Bronchial epithelial cell (primary cell): ENCODE measurements around the gene RPL13. TPM values are rescaled to one million over a fixed set of nuclear protein-coding genes. Genes with fewer than 3 reads are reported as not detected.

ENCODE experiments used
- DNase-seq: peaks from one replicate; pipeline ENCODE4 v3.0.0-alpha.2; 2010; ENCODE audit warnings: low read depth
- FAIRE-seq: peaks from 2 replicates; lab custom pipeline; 2011; peaks lifted over from hg19 to GRCh38; lab: Jason Lieb, UNC
- H3K27me3 ChIP-seq: 2 replicates; pipeline ENCODE4 v1.5.1; 2011; ENCODE audit warnings: low read length; ENCODE audit not compliant: control insufficient read depth, insufficient read depth
- H3K36me3 ChIP-seq: 2 replicates; pipeline ENCODE4 v1.5.1; 2011; ENCODE audit warnings: low read length; ENCODE audit not compliant: control insufficient read depth, insufficient read depth
- H3K4me3 ChIP-seq: 2 replicates; pipeline ENCODE4 v1.5.1; 2011; ENCODE audit warnings: mild to moderate bottlenecking, low read depth, low read length, control low read depth
- CTCF ChIP-seq: IDR thresholded peaks from 2 replicates; pipeline ENCODE4 v1.5.1; 2011; ENCODE audit warnings: mild to moderate bottlenecking, moderate library complexity, low read length, control low read depth, inconsistent platforms; ENCODE audit not compliant: insufficient read depth, severe bottlenecking
- total RNA-seq: library from RNA; depleted of rRNA; stranded (reverse); fragments of >200 nt; gene quantifications from 2 replicates; pipeline ENCODE4 v1.2.1, GENCODE V29; 2014

Gene RPL13
- total RNA-seq, 1 donor from 2014 or later = 4,913 TPM

- DNase-seq (peak; percentile 48), FAIRE-seq (no peak)
- Histone ChIP-seq H3K36me3 (no peaks in the 10 kb centered on the region), H3K27me3 (peaks cover under 1% of the 10 kb centered on the region), H3K4me3 (no peak overlapping the region)
- no peak for TF ChIP-seq CTCF
Measured at GRCh38 chr16:89581861-89582563, 21.5 kb downstream of the RPL13 start.

GRCh38 chr16:89582614-89583196 is 22.2 kb downstream of the RPL13 start:
- TF ChIP-seq CTCF = no peak
- FAIRE-seq (no peak), DNase-seq (no peak)
- Histone ChIP-seq H3K4me3 (no peak overlapping the region), H3K27me3 (no peaks in the 10 kb centered on the region), H3K36me3 (no peaks in the 10 kb centered on the region)

GRCh38 chr16:89583197-89583894 is 22.9 kb downstream of the RPL13 start:
- no peak for TF ChIP-seq CTCF
- no peak for FAIRE-seq

GRCh38 chr16:89583895-89584644 is 23.6 kb downstream of the RPL13 start:
- DNase-seq = no peak
- Histone ChIP-seq H3K27me3 (no peaks in the 10 kb centered on the region), H3K36me3 (no peaks in the 10 kb centered on the region), H3K4me3 (no peak overlapping the region)
- no peak for TF ChIP-seq CTCF
- FAIRE-seq = no peak

More at GRCh38 chr16:89583197-89583894, 22.9 kb downstream of the RPL13 start:
- Histone ChIP-seq H3K4me3 (no peak overlapping the region), H3K36me3 (no peaks in the 10 kb centered on the region), H3K27me3 (no peaks in the 10 kb centered on the region)
- no peak for DNase-seq

DNA sequence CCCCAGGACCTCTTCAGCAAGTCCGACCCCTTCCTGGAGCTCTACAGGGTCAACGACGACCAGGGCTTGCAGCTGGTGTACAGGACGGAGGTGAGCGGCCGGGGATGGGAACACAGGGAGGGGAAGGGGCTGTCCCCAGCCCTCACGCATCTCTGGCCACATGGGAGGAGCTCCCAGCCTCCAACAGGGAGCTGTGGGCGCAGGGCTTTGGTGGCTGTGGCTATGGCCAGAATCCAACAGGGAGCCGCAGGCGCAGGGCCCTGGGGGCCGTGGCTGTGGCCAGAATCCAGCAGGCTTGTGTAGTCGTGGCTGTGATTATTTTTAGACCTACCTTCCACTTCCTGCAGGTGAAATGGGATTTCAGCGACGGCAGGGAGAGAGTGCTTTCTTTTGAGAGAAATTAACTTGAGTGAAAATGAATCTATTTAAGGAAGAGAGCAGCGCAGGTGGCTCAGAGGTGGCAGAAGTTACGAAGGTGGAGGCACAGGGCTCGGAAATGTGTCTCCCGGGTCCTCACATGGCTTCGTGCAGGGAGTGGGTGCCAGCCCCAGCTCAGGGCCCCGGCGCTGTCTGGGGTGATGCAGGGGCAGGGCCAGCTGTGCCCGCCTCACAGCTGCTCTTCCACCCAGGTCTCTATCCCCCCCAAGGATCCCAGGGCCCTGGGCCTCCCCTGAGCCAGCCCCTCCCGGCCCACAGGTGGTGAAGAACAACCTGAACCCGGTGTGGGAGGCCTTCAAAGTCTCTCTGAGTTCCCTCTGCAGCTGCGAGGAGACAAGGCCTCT is 24.5 kb downstream of the RPL13 start:
- Histone ChIP-seq H3K36me3 (no peaks in the 10 kb centered on the region), H3K4me3 (no peak overlapping the region), H3K27me3 (no peaks in the 10 kb centered on the region)
- no peak for TF ChIP-seq CTCF
- FAIRE-seq = no peak
- no peak for DNase-seq
